ENCODE data around the gene PCNX1. TPM values are rescaled to one million over a fixed set of nuclear protein-coding genes. Genes with fewer than 3 reads are reported as not detected.

PCNX1 gene
- total RNA-seq, 1 donor from 2014 or later = 37.9 TPM

DNA sequence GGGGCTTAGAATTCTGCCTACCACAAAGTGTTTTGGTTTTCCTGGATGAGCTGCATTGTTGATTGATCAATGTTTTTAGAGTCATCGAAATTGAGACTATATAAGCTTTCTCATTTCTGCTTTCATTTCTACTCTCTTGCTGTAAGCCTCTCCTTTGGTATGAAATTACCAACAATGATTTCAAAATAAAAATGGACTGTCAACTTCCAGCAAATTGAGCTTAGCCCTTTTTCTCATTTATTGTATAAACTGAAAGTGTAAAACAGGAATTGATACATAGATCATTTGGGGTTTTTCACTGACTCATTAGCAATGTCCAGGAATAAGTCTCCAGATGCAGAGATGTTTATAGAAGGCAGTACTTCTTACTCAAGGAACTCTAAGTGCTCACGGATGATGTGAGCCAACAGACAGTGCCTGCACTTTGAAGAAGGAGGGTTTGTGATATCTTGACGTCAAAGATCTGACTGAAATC is 20.0 kb upstream of the PCNX1 start:
- Mint-ChIP-seq H3K27me3 (peaks cover 4% of the 10 kb centered on the region), H3K36me3 (no peaks in the 10 kb centered on the region), H3K9me3 (no peaks in the 10 kb centered on the region), H3K4me3 (no peak overlapping the region), H3K4me1 (ENCODE audit: unreplicated experiment) (peaks cover 9% of the 10 kb centered on the region), H3K27ac (no peak overlapping the region)
- TF ChIP-seq, protein P1, sequence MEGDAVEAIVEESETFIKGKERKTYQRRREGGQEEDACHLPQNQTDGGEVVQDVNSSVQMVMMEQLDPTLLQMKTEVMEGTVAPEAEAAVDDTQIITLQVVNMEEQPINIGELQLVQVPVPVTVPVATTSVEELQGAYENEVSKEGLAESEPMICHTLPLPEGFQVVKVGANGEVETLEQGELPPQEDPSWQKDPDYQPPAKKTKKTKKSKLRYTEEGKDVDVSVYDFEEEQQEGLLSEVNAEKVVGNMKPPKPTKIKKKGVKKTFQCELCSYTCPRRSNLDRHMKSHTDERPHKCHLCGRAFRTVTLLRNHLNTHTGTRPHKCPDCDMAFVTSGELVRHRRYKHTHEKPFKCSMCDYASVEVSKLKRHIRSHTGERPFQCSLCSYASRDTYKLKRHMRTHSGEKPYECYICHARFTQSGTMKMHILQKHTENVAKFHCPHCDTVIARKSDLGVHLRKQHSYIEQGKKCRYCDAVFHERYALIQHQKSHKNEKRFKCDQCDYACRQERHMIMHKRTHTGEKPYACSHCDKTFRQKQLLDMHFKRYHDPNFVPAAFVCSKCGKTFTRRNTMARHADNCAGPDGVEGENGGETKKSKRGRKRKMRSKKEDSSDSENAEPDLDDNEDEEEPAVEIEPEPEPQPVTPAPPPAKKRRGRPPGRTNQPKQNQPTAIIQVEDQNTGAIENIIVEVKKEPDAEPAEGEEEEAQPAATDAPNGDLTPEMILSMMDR (conservative IDR thresholded peaks at IDR 0.05) = no peak
- no peak for DNase-seq (ENCODE audit: extremely low spot score, unreplicated experiment)

DNA sequence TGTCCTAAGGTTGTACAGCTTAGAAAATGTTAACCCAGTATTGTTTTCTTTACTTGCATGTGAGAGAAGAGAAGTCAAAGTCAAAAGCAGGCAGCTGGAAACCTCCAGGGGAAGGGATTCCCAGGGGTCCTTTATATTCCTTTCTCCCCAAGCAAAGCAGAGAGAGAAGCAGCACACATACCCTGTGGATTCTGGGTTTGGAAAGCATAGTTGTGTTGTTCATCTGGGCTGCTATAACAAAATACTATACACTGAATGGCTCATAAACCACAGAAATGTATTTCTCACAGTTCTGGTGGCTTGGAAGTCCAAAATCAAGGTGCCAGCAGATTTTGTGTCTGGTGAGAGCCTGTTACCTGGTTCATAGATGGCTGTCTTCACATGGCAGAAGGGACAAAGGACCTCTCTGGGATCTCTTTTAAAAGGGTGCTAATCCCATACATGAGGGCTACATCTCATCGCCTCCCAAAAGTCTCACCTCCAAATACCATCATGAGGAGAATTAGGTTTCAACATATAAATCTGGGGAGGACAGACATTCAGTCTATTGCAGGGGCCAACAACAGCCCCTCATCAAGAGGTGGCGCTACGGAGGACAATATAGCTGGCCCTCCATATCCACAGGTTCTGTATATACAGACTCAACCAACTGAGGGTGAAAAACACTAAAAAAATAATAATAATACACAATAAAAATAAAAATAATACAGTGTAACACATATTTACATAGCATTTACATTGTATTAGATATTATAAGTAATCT is 19.3 kb upstream of the PCNX1 start:
- no peak overlapping the region for H3K27ac Mint-ChIP-seq
- no peak overlapping the region for H3K4me3 Mint-ChIP-seq
- no peaks in the 10 kb centered on the region for H3K9me3 Mint-ChIP-seq
- H3K4me1 Mint-ChIP-seq (ENCODE audit: unreplicated experiment) = peaks cover 9% of the 10 kb centered on the region
- peaks cover 4% of the 10 kb centered on the region for H3K27me3 Mint-ChIP-seq
- H3K36me3 Mint-ChIP-seq = no peaks in the 10 kb centered on the region
- TF ChIP-seq, protein P1 (conservative IDR thresholded peaks at IDR 0.05) = no peak
- DNase-seq (ENCODE audit: extremely low spot score, unreplicated experiment) = no peak

- peaks cover 9% of the 10 kb centered on the region for H3K4me1 Mint-ChIP-seq (ENCODE audit: unreplicated experiment)
- H3K9me3 Mint-ChIP-seq = no peaks in the 10 kb centered on the region
- H3K36me3 Mint-ChIP-seq = no peaks in the 10 kb centered on the region
- H3K4me3 Mint-ChIP-seq = no peak overlapping the region
- no peak overlapping the region for H3K27ac Mint-ChIP-seq
- TF ChIP-seq, protein P1 (conservative IDR thresholded peaks at IDR 0.05) = no peak
- H3K27me3 Mint-ChIP-seq = peaks cover 4% of the 10 kb centered on the region
- no peak for DNase-seq (ENCODE audit: extremely low spot score, unreplicated experiment)
Measured at GRCh38 chr14:70888681-70889175, 18.5 kb upstream of the PCNX1 start.

DNA sequence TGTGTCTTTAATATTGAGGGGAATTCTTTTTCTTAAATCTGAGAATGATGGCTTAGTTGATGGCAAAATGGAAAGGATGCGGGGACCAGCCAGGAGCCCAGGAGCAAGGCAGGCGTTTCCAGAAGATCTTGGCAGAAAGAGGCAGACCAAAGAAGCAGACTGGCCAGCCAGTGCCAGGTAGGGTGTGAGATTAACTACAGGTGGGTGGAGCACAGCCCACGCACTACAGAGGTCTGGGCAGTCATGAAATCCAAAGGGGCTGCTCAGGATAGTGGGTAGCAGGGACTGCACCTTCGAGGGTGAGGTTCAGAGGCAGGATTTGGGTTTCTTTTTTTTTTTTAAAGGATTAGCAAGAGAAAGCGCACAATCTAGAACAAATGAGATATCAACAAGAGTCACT is 17.7 kb upstream of the PCNX1 start:
- no peak overlapping the region for H3K4me3 Mint-ChIP-seq
- TF ChIP-seq, protein P1 (conservative IDR thresholded peaks at IDR 0.05) = no peak
- H3K9me3 Mint-ChIP-seq = no peaks in the 10 kb centered on the region
- H3K36me3 Mint-ChIP-seq = no peaks in the 10 kb centered on the region
- H3K4me1 Mint-ChIP-seq (ENCODE audit: unreplicated experiment) = peaks cover 9% of the 10 kb centered on the region
- no peak for DNase-seq (ENCODE audit: extremely low spot score, unreplicated experiment)
- H3K27ac Mint-ChIP-seq = no peak overlapping the region
- peaks cover 4% of the 10 kb centered on the region for H3K27me3 Mint-ChIP-seq

GRCh38 chr14:70890826-70891659 is 16.2 kb upstream of the PCNX1 start:
- TF ChIP-seq, protein P1 (conservative IDR thresholded peaks at IDR 0.05) = no peak
- H3K4me3 Mint-ChIP-seq = no peak overlapping the region
- H3K36me3 Mint-ChIP-seq = no peaks in the 10 kb centered on the region
- H3K27ac Mint-ChIP-seq = no peak overlapping the region
- no peaks in the 10 kb centered on the region for H3K9me3 Mint-ChIP-seq
- no peak for DNase-seq (ENCODE audit: extremely low spot score, unreplicated experiment)
- peaks cover 3% of the 10 kb centered on the region for H3K27me3 Mint-ChIP-seq
- H3K4me1 Mint-ChIP-seq (ENCODE audit: unreplicated experiment) = peaks cover 9% of the 10 kb centered on the region
